Stomach (tissue), 9 donors: ENCODE data around the gene BEND4. TPM values are rescaled to one million over a fixed set of nuclear protein-coding genes. Genes with fewer than 3 reads are reported as not detected.

Experiments used
- DNase-seq, 2 donors: peaks; one replicate each; pipeline versions ENCODE4 v3.0.0 to v3.0.0-alpha.2; 2013 to 2019
- H3K27ac ChIP-seq, 5 donors: fragments of 200-600 bp in 4 of 5; sonication (generic) in 4 of 5; one replicate each; pipeline ENCODE4 v1.5.1; 2013 to 2019; ENCODE audit warnings: mild to moderate bottlenecking in 1 of 5, moderate library complexity in 1 of 5
- H3K27me3 ChIP-seq, 3 donors: fragments of 200-600 bp; sonication (generic); one replicate each; pipeline ENCODE4 v1.5.1; 2017 to 2019; ENCODE audit warnings: mixed run types in 1 of 3
- H3K36me3 ChIP-seq, 4 donors: fragments of 200-600 bp; sonication (generic); 1 replicate in 3 of 4; 2 replicates in 1 of 4; pipeline ENCODE4 v1.5.1; 2016 to 2019
- H3K4me1 ChIP-seq, 4 donors: fragments of 200-600 bp; sonication (generic); one replicate each; pipeline ENCODE4 v1.5.1; 2016 to 2019
- H3K4me3 ChIP-seq, 4 donors: fragments of 200-600 bp; sonication (generic) in 3 of 4; one replicate each; pipeline ENCODE4 v1.5.1; 2016 to 2019; ENCODE audit warnings: mild to moderate bottlenecking in 1 of 4
- H3K9me3 ChIP-seq, 4 donors: fragments of 200-600 bp; sonication (generic); one replicate each; pipeline ENCODE4 v1.5.1; 2016 to 2019
- EP300 ChIP-seq: sonication (generic); formaldehyde crosslinking; IDR thresholded peaks from one replicate; pipeline ENCODE4 v1.6.1; 2017; ENCODE audit warnings: antibody characterized with exemption
- POLR2A ChIP-seq, 4 donors: fragments of 450-650 bp; IDR thresholded peaks; one replicate each; pipeline ENCODE4 v1.6.1; 2016; ENCODE audit warnings: antibody characterized with exemption in 4 of 4, control low read depth in 2 of 4, mild to moderate bottlenecking in 1 of 4, moderate library complexity in 1 of 4
- POLR2AphosphoS5 ChIP-seq, 3 donors: sonication (generic); formaldehyde crosslinking; IDR thresholded peaks; one replicate each; pipeline ENCODE4 v1.6.1; 2016; ENCODE audit warnings: antibody characterized with exemption in 3 of 3
- WGBS, 5 donors: extraction: QIAGEN DNeasy Blood & Tissue Kit in 3 of 5; methylation state at CpG; one replicate each; pipeline versions ENCODE4 v1.1.5 to v1.1.7; 2013 to 2018; 5-methylcytosine and 5-hydroxymethylcytosine counted together
- intact Hi-C: fragments of 100-400 bp; cut with DNase I; formaldehyde crosslinking; loops from one replicate; pipeline ENCODE4 v1.15.1; 2023; ENCODE audit warnings: low total_unique reads
- polyA plus RNA-seq, 3 donors: library from polyadenylated mRNA; stranded (reverse); fragments of 200-250 nt; gene quantifications; one replicate each; pipeline ENCODE4 v1.2.3, GENCODE V29; 2013
- total RNA-seq, 5 donors: library from RNA; depleted of rRNA; stranded (reverse); fragments of >200 nt; gene quantifications; one replicate each; pipeline versions ENCODE4 v1.1.0 to v1.2.3, GENCODE V29; 2014 to 2016
- TF ChIP-seq, protein P1 (sequence below), 7 experiments: fragments of 450-650 bp in 4 of 7; fragments of 200-600 bp in 3 of 7; sonication (generic) in 3 of 7; IDR thresholded peaks; one replicate each; pipeline ENCODE4 v1.5.1; 2016 to 2019; ENCODE audit warnings: antibody characterized with exemption in 7 of 7, control low read depth in 2 of 7, mild to moderate bottlenecking in 1 of 7
- donor health status: healthy with polysubstance abuse.
- donor health status: Bipolar disorder and iron deficiency.
- donor health status: healthy.

The BEND4 gene
- total and polyA plus RNA-seq, 8 donors: 0.05 to 0.73 (median 0.31) TPM; not detected in 3

DNA sequence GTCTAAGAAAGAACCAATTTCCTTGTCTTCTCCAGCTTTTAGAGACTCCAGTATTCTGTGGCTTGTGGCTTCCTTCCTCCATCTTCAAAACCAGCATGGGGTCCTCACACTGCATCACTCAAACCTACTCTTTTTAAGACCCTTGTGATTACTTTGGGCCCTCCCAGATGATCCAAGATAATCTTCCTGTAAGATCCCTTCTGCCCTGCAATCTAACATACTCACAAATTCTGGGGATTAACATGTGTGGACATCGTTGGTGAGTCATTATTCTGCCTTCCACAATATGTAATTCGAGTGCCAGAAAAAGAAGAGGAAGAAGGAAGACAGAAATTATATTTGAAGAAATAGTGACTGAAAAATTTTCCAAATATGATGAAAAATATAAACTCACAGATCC lies 47.9 kb downstream of the BEND4 start:
- intact Hi-C loops: no loop called here
- DNase-seq: no peak
- TF ChIP-seq EP300 (no peak), POLR2AphosphoS5 (IDR thresholded peaks at IDR 0.05) (no peak), POLR2A (IDR thresholded peaks at IDR 0.05) (no peak)
- TF ChIP-seq, protein P1, sequence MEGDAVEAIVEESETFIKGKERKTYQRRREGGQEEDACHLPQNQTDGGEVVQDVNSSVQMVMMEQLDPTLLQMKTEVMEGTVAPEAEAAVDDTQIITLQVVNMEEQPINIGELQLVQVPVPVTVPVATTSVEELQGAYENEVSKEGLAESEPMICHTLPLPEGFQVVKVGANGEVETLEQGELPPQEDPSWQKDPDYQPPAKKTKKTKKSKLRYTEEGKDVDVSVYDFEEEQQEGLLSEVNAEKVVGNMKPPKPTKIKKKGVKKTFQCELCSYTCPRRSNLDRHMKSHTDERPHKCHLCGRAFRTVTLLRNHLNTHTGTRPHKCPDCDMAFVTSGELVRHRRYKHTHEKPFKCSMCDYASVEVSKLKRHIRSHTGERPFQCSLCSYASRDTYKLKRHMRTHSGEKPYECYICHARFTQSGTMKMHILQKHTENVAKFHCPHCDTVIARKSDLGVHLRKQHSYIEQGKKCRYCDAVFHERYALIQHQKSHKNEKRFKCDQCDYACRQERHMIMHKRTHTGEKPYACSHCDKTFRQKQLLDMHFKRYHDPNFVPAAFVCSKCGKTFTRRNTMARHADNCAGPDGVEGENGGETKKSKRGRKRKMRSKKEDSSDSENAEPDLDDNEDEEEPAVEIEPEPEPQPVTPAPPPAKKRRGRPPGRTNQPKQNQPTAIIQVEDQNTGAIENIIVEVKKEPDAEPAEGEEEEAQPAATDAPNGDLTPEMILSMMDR (IDR thresholded peaks at IDR 0.05): no peak
- WGBS, 5 donors: 38 to 59% (median 53%) methylated on average over 2 of the region's 2 CpGs
- H3K4me1 ChIP-seq: no peaks in the 10 kb centered on the region
- no peaks in the 10 kb centered on the region for H3K36me3 ChIP-seq
- H3K27ac ChIP-seq: no peak overlapping the region
- no peak overlapping the region for H3K4me3 ChIP-seq
- H3K9me3 ChIP-seq: no peaks in the 10 kb centered on the region
- H3K27me3 ChIP-seq: no peaks in the 10 kb centered on the region

GRCh38 chr4:42101446-42101975 lies 50.9 kb downstream of the BEND4 start:
- Histone ChIP-seq H3K9me3 (no peaks in the 10 kb centered on the region), H3K4me3 (no peak overlapping the region), H3K36me3 (no peaks in the 10 kb centered on the region), H3K27ac (no peak overlapping the region), H3K4me1 (no peaks in the 10 kb centered on the region), H3K27me3 (no peaks in the 10 kb centered on the region)
- DNase-seq: no peak
- intact Hi-C loops: no loop called here
- WGBS, 5 donors: 88 to 95% (median 92%) methylated on average over 8 of the region's 8 CpGs
- TF ChIP-seq EP300: no peak
- TF ChIP-seq POLR2A (IDR thresholded peaks at IDR 0.05): no peak
- TF ChIP-seq, protein P1 (IDR thresholded peaks at IDR 0.05): no peak
- TF ChIP-seq POLR2AphosphoS5 (IDR thresholded peaks at IDR 0.05): no peak

DNA sequence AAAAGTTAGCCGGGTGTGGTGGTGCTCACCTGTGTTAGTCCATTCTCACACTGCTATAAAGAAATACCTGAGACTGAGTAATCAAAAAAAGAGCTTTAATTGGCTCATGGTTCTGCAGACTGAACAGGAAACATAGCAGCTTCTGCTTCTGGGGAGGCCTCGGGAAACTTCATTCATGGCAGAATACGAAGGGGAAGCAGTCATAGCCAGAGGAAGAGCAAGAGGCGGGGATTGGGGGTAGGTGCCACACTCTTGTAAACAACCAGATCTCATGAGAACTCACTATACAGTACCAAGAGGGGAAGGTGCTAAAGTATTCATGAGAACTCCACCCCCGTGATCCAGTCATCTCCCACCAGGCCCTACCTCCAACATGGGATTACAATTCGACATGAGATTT lies 64.1 kb downstream of the BEND4 start:
- no peaks in the 10 kb centered on the region for H3K27me3 ChIP-seq
- intact Hi-C loops: no loop called here
- TF ChIP-seq POLR2A (IDR thresholded peaks at IDR 0.05) (no peak), EP300 (no peak), POLR2AphosphoS5 (IDR thresholded peaks at IDR 0.05) (no peak)
- TF ChIP-seq, protein P1 (IDR thresholded peaks at IDR 0.05): no peak
- WGBS, 5 donors: 87 to 97% (median 93%) methylated on average over 6 of the region's 6 CpGs
- H3K27ac ChIP-seq: no peak overlapping the region
- H3K9me3 ChIP-seq: no peaks in the 10 kb centered on the region
- H3K4me3 ChIP-seq: no peak overlapping the region
- H3K4me1 ChIP-seq: no peaks in the 10 kb centered on the region
- H3K36me3 ChIP-seq: peaks cover 0 to 37% (median 27%) of the 10 kb centered on the region in 4 donors
- no peak for DNase-seq

- Histone ChIP-seq H3K4me1 (no peaks in the 10 kb centered on the region), H3K27ac (no peak overlapping the region), H3K36me3 (peaks cover 9 to 63% (median 49%) of the 10 kb centered on the region in 4 donors), H3K4me3 (no peak overlapping the region), H3K27me3 (no peaks in the 10 kb centered on the region), H3K9me3 (no peaks in the 10 kb centered on the region)
- intact Hi-C loops: no loop called here
- TF ChIP-seq, protein P1 (IDR thresholded peaks at IDR 0.05): no peak
- TF ChIP-seq EP300 (no peak), POLR2AphosphoS5 (IDR thresholded peaks at IDR 0.05) (no peak), POLR2A (IDR thresholded peaks at IDR 0.05) (no peak)
- no peak for DNase-seq
- 84 to 100% (median 98%) methylated on average over 1 of the region's 1 CpG for WGBS, 5 donors
Observed at GRCh38 chr4:42083816-42084215, 68.6 kb downstream of the BEND4 start.
